ENCODE results near the gene MICAL1.

Gene MICAL1, protein sequence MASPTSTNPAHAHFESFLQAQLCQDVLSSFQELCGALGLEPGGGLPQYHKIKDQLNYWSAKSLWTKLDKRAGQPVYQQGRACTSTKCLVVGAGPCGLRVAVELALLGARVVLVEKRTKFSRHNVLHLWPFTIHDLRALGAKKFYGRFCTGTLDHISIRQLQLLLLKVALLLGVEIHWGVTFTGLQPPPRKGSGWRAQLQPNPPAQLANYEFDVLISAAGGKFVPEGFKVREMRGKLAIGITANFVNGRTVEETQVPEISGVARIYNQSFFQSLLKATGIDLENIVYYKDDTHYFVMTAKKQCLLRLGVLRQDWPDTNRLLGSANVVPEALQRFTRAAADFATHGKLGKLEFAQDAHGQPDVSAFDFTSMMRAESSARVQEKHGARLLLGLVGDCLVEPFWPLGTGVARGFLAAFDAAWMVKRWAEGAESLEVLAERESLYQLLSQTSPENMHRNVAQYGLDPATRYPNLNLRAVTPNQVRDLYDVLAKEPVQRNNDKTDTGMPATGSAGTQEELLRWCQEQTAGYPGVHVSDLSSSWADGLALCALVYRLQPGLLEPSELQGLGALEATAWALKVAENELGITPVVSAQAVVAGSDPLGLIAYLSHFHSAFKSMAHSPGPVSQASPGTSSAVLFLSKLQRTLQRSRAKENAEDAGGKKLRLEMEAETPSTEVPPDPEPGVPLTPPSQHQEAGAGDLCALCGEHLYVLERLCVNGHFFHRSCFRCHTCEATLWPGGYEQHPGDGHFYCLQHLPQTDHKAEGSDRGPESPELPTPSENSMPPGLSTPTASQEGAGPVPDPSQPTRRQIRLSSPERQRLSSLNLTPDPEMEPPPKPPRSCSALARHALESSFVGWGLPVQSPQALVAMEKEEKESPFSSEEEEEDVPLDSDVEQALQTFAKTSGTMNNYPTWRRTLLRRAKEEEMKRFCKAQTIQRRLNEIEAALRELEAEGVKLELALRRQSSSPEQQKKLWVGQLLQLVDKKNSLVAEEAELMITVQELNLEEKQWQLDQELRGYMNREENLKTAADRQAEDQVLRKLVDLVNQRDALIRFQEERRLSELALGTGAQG

DNA sequence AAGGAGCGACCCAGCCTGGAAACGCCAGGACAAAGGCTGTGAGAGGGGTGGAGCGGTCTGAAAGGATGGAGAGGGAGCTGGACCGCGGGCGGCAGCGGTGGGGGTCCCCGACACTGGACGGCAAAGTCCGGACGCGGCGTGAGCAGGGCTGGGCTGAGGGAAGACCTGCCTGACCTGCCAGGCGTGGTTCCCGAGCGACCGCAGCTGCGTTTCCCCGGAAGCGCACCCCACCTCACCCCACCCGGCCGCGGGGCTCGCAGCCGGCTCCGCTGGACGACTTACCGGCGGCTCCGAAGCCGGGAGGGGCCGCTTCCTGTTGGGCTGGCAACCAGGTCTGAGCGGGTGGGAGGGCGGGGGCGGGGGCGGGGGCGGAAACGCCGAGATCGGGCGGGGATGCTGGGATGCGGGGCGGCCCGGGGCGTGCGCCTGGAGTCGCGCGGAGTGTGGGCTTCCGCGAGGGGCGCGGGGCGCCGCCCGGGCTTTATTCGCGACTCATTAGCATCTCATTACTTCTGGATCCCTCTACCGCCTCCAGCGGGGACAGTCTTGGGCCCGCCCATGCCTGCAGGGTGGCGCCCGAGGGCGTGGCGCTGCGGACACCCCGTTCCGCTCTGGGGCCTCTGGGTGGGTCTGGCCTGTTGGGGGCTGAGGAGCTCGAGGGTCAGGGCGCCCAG is at the start of gene MICAL1:
Gene MICAL1, minus strand, starts transcription at position 336 of the 674 bp plus-strand sequence. CDS start 1,576 bp downstream, outside the sequence.
- DNase-seq (ENCODE audit: low read depth in 3 of 3), result peak in 2 of 3 donors; percentile 27 to 36

DNA sequence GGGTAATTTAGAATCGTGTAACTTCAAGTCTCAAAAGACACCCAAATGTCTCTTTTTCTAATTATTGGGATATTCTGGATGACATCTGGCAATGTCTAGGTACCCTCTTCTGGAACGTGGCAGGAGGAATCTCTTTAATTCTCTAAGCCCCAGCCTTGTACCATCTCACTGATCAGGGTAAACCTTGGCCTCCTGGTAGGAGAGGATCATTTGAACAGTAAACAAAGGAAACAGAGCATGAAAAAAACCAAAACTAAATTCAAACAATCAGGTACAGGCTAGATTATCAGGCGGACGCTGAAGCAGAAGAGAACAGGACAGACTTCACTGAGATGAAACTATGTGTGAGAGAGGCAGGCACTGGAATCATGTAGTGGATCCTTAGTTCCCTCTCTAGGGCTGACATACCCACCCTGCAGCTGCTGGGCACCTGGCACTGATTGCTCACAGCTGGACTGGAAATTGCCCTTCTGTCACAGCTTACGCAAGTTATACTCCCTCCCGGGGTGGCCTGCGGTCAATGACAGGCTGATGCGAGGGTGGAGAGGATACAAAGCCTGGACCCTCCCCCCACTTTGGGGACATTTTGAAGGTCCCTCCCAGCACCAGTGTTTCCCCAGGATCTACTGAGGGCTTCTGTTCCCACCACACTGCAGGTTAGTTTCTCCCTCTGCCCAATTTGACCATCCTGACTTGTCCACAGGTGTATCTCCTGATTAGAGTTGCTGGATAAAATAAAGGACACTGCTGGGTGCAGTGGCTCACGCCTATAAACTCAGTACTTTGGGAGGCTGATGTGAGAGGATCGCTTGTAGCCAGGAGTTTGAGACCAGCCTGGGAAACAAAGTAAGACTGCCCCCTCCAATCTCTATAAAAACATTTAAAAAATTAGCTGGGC is 48.0 kb upstream of the MICAL1 start:
- no peak for DNase-seq (ENCODE audit: low read depth in 3 of 3)

DNA sequence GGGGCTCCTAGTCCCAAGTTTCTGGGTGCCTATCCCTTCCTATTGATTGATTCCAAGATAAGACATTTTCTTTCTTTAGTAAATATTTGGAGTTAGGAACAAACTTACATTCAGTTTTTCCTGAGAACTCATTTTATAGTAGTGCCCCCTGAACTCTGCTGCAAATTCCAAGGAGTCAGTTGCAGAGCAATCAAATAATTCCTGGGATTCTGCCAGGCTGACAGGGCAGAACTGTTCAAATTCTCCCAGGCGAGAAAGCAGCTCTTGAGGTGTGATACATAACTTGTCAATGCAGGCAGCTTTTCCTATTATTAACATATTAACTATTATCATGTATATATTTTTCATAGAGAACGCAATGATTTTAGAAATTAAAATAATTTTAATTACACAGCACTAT is 43.4 kb upstream of the MICAL1 start:
- DNase-seq (ENCODE audit: low read depth in 3 of 3), result no peak

DNA sequence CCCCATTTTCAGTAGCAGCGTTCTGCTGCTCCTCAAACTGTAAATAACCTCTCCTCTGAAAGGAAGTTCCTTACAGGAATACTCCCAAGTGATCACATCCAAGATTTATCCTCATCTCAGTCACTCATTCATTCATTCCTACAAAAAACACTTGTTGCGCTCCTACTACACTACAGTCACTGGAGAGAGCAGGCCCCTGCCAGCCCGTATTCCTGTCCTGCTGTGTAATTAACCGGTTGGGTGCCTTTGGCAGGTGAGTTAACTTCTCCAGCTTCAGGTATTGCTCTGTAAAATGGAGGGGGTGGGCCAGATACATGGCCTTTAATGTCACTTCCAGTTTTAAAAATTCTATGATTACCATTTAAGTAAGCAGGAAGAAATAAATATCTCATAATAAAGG is 42.5 kb upstream of the MICAL1 start:
- no peak for DNase-seq (ENCODE audit: low read depth in 3 of 3)

DNA sequence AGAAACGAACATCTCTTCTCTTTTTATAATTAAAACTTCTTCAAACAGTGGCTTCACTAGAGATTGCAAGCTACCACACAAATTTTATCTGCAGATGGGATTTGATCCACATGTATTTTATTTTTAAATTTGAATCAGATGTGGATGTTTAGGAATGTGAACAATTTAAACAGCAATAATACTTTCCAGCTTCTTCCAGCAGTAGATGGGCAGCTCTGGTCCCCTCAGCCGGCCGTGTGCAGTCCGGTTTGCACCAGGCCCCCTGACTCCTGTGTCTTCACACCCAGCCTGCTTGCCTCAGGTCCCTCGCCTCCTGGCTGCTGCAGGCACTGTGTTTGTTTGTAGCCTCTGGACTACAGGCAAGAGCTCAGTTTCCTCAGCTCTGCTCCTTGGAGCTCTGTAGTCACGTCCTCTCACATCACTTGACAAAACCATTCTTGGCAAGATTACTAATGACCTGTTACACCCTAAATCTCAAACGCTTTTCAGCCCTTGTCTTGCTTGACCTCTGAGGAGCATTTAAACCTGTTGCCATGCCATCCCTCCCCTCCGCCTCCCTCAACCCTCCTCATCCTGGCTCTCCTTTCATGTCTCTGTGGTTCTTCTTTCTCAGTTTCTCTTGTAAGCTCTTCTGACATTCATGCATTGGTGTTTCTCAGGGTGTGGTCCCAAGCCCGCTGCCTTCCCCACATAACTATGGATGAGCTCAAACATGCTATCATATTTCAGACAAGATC is 40.6 kb upstream of the MICAL1 start:
- no peak for DNase-seq (ENCODE audit: low read depth in 3 of 3)

DNA sequence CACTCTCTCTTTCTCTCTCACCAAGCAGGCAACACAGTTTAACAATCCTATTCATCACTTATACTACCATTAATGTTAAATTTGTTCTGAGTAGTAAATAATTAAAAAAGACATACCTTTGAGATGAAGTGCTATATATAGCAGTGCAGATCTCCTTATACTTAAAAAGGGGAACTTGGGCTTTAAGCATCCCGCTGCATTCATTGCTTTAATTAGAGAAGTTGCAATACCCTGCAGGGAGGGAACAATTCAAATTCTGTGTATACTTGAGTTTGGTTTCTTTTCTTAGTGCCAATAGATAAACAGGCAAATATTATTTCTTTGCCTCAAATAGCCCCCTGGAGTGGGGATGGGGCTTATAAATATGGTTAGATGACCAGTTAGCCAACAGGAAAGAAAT is 38.3 kb upstream of the MICAL1 start:
- no peak for DNase-seq (ENCODE audit: low read depth in 3 of 3)

DNA sequence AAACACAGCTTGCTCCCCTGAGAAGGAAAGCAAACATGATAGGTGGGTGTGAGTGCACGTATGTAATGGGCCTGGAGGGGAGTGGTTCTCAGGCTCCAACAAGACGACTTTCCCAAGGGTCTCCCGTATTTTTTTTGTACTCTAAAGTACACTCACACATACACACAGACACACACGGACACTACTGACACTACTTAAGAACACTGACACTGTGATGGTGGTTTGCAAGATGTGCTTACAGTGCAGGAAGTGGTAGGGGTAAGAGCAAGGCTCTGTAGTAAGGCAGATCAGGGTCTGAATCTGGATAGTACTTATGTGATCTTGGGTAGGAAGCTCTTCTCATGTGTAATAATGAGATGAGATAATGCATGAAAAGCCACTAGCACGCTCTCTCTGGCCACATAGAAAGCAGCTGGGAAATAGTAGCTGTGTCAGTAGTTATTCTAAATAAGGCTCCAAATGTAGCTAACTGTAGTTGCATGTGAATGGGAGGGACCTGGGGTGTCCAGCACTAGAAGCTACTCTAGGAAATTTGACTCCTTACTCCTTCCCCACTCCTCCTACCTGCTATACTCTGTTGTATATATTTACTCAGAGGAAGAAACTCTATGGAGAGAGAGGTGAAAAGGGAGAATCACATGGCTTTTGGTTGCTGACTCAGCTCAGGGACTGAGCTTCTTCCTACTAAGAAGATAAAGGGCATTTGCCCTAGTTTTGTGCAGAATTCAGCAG is 35.8 kb upstream of the MICAL1 start:
- no peak for DNase-seq (ENCODE audit: low read depth in 3 of 3)

DNA sequence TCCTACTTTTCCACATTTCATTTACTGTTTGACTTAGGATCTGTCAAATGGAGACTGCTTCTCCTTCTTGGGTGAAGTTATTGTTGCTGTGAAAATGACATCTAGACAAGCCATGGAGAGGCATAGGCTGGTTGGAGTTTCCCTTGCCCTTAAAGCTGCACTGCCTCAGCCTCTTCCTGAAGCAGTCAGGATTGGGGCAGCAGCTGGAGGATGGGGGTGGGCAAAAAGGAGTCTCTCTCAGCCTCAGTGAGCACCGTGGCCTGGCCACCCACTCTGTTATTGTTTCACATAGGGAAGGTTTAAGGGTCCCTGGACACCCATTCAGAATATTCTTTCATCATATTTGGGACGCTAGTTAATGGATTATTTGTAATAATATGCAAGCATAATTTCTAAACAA is 35.1 kb upstream of the MICAL1 start:
- DNase-seq (ENCODE audit: low read depth in 3 of 3), result no peak

DNA sequence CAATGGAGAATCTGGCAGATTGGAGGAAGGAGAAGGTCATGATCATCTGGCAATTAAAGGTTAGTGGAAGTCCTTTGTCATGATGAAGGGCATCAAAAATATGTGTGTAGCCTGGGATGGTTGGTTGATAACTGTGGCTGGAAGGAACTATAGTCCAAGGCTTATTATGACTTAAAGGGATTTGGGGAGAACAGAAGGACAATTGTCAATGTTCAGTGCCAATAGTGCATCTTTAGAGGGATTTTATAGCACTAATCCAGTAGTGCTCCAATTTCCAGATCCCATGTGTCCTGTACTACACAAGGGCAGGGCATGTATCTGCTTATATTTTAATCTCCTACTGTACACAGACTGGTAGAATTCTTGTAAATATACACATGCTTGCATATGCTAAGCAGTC is 32.4 kb upstream of the MICAL1 start:
- DNase-seq (ENCODE audit: low read depth in 3 of 3), result no peak

DNA sequence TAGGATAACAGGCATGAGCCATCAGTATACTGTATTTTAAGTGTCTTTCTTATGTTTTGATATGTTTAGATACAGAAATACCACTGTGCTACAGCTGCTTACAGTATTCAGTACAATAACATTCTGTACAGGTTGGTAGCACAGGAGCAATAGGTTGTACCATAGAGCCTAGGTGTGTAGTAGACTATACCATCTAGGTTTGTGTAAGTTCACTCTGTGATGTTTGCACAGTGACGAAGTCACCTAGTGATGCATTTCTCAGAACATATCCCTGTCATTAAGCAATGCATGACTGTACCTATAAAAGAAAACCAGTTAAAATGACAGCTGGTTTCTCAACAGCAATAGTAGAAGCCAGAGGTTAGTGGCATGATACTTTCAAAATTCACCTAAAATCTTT is 30.5 kb upstream of the MICAL1 start:
- DNase-seq (ENCODE audit: low read depth in 3 of 3), result no peak

DNA sequence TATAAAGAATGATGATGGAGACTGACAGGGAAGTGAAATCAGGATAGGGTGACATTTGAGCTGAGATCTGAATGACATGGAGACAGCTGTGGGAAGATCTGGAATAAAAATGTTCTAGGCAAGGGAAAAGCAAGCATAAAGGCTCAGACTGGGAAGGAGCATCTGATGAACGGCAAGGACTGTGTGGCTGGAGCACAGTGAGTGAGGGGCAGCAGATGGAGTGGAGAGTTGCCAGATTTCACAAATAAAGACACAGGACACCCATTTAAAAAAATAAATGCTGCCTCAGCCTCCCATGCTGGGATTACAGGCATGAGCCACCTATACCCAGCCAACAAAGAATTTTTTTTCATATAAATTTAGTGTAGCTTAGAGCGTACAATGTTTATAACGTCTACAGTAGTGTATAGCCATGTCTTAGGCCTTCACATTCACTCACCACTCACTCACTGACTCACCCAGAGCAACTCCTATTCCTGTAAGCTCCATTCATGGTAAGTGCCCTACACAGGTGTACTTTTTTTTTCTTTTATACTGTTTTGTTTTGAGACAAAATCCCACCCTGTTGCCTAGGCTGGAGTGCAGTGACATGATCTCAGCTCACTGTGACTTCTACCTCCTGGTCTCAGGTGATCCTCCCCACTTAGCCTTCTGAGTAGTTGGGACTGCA is 29.8 kb upstream of the MICAL1 start:
- DNase-seq (ENCODE audit: low read depth in 3 of 3), result no peak

DNA sequence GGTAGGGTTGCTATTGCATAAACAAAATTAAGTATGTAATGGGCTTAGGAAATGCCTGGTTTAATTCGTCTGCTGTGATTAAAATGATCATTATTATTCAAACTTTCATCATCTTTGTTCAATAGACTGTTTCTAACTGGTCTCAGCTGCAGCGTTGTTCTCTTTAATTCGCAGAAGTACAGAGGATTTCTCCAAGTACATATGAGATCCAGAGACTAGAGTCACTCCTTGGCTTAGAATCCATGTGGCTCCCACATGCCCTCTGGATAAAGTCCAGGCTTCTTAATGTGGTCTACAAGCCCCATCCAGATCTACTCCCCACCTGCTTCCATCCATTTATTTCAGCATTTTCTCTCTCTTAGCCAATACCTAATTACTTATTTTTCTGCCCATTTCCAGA is 28.6 kb upstream of the MICAL1 start:
- no peak for DNase-seq (ENCODE audit: low read depth in 3 of 3)

DNA sequence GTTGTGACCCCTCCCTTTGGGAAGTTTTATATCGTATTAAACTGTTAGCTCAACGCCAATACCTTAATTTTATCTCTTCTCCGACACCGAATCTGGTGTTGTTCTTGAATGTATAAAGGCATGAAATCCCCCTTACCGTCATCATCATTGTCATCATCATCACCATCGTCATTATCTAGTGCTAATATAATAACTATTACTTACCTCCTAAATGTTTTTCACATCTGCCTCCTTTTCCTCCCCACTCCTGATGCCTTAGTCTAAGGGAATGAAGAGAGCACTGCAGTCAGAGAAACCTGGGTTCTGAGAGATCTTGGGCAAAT is 28.1 kb upstream of the MICAL1 start:
- DNase-seq (ENCODE audit: low read depth in 3 of 3), result no peak

DNA sequence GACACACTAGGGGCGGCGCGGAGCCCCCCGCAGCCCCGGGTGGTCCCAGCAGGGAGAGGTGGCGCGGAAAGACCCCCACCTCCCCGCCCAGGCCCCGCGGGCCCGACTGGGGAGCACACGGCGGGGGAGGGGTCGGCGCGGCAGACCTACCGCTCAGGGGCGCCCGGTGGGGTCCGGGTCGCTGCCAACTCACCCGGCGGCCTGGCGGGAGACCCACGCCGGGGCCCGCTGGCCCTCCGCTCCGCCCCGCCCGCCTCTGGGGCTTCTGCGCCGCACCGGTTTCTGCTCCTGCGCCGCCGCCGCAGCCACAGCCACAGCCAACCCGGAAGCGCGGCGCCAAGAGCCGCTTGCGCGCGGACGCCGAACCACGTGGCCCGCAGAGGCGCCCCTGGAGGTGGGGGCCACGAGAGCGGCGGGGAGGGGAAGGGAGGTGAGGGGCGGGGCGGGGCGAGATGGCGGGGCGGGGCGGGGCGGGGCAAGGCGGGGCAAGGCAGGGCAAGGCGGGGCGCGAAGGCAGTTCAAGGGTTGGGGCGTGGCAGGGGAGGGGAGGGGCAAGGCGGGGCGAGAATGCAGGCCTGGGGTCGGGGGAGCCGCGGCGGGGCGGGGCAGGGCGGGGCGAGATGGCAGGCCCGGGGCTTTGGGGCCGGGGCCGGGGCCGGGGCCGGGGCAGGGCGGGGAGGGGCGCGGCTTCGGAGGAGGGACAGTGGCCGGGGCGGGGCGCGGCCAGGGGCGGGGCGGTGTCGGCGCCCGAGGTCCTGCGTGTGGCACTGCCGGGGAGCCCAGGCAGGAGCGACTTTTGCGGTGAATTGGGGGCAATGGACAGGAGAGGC is 27.5 kb upstream of the MICAL1 start, which contains the start of gene ZBTB24:
Gene ZBTB24, minus strand, starts transcription at position 315 of the 830 bp plus-strand sequence. CDS start 1,193 bp downstream, outside the sequence.
- peak; percentile 80 to 94 (median 85) for DNase-seq (ENCODE audit: low read depth in 3 of 3)

DNA sequence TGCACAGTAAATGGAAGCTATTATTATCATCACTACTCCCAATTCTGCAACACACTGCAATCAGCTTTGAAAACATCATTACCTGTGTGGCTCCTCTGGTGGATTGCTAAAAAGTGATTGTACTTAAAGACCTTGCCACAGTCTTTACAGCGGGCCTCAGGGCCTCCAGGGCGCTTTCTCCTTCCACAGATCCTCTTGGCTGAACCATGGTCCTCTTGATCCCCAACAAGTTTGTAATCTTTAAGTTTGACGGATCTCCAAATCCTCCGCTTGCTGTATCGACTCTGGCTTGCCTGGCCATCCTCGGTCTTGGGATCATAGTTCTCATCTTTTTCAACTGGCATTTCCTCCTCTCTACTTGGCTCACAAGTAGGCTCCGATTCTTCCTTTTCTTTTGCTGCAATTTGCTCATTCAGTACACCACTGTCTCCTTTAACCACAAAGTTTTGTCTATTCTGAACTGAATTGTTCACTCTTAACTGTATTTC is 25.5 kb upstream of the MICAL1 start:
- DNase-seq (ENCODE audit: low read depth in 3 of 3), result no peak

DNA sequence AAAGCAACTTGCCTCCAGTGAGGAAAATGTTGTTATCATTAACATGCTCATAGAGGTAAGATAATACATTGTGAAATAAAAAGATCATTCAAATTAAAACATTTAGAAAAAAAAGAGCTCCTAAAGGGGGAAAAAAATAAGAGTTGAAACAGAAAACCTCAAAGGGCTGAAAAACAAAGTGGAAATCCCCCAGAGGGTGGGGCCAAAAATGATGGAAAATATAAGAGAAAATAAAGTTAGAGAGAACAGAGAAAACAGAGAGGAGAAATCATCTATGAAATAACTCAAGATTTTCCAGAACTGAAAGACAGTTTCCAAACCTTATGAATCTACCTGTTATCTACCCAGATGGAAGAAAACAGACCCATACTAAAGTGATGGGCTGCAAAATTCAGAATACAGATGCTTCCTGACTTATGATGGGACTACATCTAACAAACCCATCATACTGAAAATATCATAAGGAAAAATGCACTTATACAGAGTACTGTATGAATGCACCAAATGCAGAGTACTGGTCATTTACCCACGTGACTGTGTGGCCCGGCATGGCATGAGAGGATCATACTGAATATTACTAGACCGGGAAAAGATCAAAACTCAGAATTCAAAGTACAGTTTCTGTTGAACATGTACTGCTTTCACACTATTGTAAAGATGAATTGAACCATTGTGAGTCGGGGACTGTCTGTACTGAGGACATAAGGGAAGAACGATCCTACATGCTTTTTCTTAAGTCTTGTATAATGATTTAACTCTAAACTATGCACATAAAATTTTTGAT is 23.5 kb upstream of the MICAL1 start:
- no peak for DNase-seq (ENCODE audit: low read depth in 3 of 3)

DNA sequence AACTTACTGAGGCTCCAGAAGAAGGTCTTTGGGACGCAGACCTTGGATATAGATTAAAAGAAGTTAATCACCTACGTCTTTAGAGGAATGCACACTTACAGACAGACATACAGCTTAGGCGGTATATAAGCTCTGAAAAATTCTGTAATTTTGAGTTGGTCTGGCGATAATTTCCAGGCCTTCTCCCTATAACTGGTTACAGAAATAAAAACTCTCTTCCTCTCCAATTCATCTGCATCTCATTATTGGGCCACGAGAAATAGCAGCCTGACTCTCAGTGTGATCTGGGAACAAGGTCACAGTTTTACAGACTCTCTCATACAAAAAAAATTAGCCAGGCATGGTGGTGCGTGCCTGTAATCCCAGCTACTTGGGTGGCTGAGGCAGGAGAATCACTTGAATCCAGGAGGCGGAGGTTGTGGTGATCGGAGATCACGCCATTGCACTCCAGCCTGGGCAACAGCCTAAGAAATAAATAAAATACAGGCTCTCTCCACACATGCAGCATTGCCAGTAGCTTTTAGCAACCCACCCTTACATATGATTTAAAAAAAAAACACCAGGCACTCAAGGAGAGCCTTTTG is 22.7 kb upstream of the MICAL1 start:
- no peak for DNase-seq (ENCODE audit: low read depth in 3 of 3)

All from stimulated activated CD4-positive, alpha-beta T cell treated with anti-CD3 and anti-CD28 coated beads, TNF-alpha, amount 100 ng/mL, for 48 hours (primary cell).